ENCODE results near the gene GDPGP1. TPM values are rescaled to one million over a fixed set of nuclear protein-coding genes. Genes with fewer than 3 reads are reported as not detected.
A peak's percentile ranks its signal among the peaks of the same experiment; 100 is the strongest.

Gene GDPGP1
- total and polyA plus RNA-seq, 9 of the 15 experiments (the other 6 are each of a cell fraction or from before 2014, with no cell fraction given) = 0.78 to 6.1 (median 2.8) TPM

DNA sequence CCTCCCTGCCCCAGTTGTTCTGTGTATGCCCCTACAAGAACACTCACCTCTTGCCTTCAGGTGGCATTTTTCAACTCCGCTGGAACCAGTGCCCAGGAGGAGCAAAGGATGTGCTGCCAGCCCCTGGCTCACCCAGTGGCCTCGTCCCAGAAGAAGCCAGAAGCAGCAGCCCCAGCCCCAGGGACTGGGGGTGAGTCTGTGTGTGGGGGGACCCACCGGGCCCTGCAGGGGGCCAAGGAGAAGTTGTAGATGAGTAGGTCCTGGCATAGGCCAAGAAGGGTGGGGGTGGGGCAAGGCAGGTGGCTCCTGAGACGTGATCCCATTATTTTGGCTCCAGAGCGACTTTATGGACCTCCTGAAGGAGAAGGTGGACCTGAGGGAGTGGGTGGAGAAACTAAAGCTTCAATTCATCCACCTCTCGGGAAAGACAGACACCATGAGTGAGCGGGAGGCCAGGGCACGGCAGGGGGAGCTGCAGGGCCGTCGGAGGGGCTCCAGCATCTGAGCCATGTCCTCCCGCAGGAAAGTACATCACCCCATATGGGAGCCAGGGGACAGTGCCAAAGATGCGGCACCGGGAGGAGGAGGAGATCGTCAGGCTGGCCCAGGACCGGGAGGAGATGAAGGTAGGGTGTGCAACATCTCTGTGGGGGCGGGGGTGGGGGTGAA is 60.7 kb downstream of the GDPGP1 start:
- H3K9me1 ChIP-seq (ENCODE audit: control insufficient read depth, insufficient read depth, low read length) = no peaks in the 10 kb centered on the region
- H3K4me2 ChIP-seq (ENCODE audit: insufficient read depth, low read length) = no peak overlapping the region
- H3K27ac ChIP-seq (ENCODE audit: extremely low read depth, low read depth, low read length) = no peak overlapping the region
- H4K20me1 ChIP-seq (replicated peaks; ENCODE audit: control insufficient read depth, insufficient read depth, low read length) = no peaks in the 10 kb centered on the region
- ChIA-PET CTCF (ENCODE audit: low intra/inter-chr PET ratio) (interaction anchor here (0.9 to 3.8 kb wide), 3 partner anchors 187 to 930 kb away, joined by 3 to 46 read pairs (median 4); no protein-coding TSS in a partner anchor), POLR2A (interaction anchor here (0.6 kb wide), 1 partner anchor 455 kb away, joined by 4 read pairs; no protein-coding TSS in a partner anchor)
- peak overlapping the region; percentile 55; the same call in 1 of the 2 replicates for H2AFZ ChIP-seq (ENCODE audit: low read depth, low read length)
- 15% methylated on average over 15 of the region's 16 CpGs for WGBS (ENCODE audit: insufficient coverage, low coverage, missing lambda C conversion rate)
- no peaks in the 10 kb centered on the region for H3K36me3 ChIP-seq (ENCODE audit: control insufficient read depth, insufficient read depth, low read length)
- ATAC-seq (peak; percentile 87), DNase-seq (ENCODE audit: extremely low read depth in 1 of 4, low spot score in 3 of 4) (peak in 1 of 4 experiments; percentile 52), FAIRE-seq (no peak)
- H3K4me1 ChIP-seq (replicated peaks in 1 of 2; ENCODE audit: control insufficient read depth in 2 of 2, insufficient read depth in 2 of 2, low read length in 2 of 2) = peaks cover 0 to 27% of the 10 kb centered on the region in 2 experiments; a peak in 4 of 5 replicates
- no peaks in the 10 kb centered on the region for H3K9me3 ChIP-seq (replicated peaks; ENCODE audit: control insufficient read depth, insufficient read depth, low read depth, low read length)
- no peak overlapping the region for H3K4me3 ChIP-seq
- in situ Hi-C loops (cut with MboI) = no loop called here
- no peaks in the 10 kb centered on the region for H3K79me2 ChIP-seq (ENCODE audit: control insufficient read depth, insufficient read depth, low read length)
- intact Hi-C loops (cut with micrococcal nuclease) = loop anchor here (1.0 to 10.0 kb wide), 4 partner anchors 26 to 978 kb away; partner anchors contain the start of genes HDDC3 and UNC45A
- H3K27me3 ChIP-seq (ENCODE audit: control insufficient read depth in 2 of 2, insufficient read depth in 2 of 2, low read length in 2 of 2) = no peaks in the 10 kb centered on the region; a peak in 1 of 5 replicates
- no TSS peak for BruUV-seq (replicated peaks)
- 0 out of 4 replicates have a peak overlapping the region, but pooled peaks of 1 of the 2 experiments have one; percentile 29 for H3K9ac ChIP-seq (ENCODE audit: insufficient read depth in 1 of 2, low read depth in 2 of 2, low read length in 2 of 2)
- no peak for TF ChIP-seq ZNF3 (CRISPR knock-in tag; IDR thresholded peaks at IDR 0.05)
- TF ChIP-seq POLR2A (conservative IDR thresholded peaks at IDR 0.05) = no peak
- no peak for TF ChIP-seq ZNF561 (CRISPR knock-in tag; conservative IDR thresholded peaks at IDR 0.05)
- no peak for TF ChIP-seq MCM7 (IDR thresholded peaks at IDR 0.05)
- TF ChIP-seq CREB1 (IDR thresholded peaks at IDR 0.05) = no peak
- 0 out of 2 replicates have a peak, but pooled peaks have one; percentile 18 for TF ChIP-seq CREB1 (CRISPR knock-in tag; IDR thresholded peaks at IDR 0.05)
- TF ChIP-seq RB1 (IDR thresholded peaks at IDR 0.05; ENCODE audit: low read depth) = peak; percentile 24; the same call in 1 of the 2 replicates
- TF ChIP-seq NBN (IDR thresholded peaks at IDR 0.05; ENCODE audit: low read depth) = no peak
- TF ChIP-seq, protein P1, sequence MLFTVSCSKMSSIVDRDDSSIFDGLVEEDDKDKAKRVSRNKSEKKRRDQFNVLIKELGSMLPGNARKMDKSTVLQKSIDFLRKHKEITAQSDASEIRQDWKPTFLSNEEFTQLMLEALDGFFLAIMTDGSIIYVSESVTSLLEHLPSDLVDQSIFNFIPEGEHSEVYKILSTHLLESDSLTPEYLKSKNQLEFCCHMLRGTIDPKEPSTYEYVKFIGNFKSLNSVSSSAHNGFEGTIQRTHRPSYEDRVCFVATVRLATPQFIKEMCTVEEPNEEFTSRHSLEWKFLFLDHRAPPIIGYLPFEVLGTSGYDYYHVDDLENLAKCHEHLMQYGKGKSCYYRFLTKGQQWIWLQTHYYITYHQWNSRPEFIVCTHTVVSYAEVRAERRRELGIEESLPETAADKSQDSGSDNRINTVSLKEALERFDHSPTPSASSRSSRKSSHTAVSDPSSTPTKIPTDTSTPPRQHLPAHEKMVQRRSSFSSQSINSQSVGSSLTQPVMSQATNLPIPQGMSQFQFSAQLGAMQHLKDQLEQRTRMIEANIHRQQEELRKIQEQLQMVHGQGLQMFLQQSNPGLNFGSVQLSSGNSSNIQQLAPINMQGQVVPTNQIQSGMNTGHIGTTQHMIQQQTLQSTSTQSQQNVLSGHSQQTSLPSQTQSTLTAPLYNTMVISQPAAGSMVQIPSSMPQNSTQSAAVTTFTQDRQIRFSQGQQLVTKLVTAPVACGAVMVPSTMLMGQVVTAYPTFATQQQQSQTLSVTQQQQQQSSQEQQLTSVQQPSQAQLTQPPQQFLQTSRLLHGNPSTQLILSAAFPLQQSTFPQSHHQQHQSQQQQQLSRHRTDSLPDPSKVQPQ (CRISPR knock-in tag; IDR thresholded peaks at IDR 0.05; ENCODE audit: borderline replicate concordance) = no peak
- TF ChIP-seq RNF2 (IDR thresholded peaks at IDR 0.05) = no peak
- TF ChIP-seq SRF (CRISPR knock-in tag; IDR thresholded peaks at IDR 0.05) = no peak
- TF ChIP-seq, protein P2, sequence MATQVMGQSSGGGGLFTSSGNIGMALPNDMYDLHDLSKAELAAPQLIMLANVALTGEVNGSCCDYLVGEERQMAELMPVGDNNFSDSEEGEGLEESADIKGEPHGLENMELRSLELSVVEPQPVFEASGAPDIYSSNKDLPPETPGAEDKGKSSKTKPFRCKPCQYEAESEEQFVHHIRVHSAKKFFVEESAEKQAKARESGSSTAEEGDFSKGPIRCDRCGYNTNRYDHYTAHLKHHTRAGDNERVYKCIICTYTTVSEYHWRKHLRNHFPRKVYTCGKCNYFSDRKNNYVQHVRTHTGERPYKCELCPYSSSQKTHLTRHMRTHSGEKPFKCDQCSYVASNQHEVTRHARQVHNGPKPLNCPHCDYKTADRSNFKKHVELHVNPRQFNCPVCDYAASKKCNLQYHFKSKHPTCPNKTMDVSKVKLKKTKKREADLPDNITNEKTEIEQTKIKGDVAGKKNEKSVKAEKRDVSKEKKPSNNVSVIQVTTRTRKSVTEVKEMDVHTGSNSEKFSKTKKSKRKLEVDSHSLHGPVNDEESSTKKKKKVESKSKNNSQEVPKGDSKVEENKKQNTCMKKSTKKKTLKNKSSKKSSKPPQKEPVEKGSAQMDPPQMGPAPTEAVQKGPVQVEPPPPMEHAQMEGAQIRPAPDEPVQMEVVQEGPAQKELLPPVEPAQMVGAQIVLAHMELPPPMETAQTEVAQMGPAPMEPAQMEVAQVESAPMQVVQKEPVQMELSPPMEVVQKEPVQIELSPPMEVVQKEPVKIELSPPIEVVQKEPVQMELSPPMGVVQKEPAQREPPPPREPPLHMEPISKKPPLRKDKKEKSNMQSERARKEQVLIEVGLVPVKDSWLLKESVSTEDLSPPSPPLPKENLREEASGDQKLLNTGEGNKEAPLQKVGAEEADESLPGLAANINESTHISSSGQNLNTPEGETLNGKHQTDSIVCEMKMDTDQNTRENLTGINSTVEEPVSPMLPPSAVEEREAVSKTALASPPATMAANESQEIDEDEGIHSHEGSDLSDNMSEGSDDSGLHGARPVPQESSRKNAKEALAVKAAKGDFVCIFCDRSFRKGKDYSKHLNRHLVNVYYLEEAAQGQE (IDR thresholded peaks at IDR 0.05; ENCODE audit: borderline replicate concordance) = peak; percentile 43; the same call in 1 of the 2 replicates
- TF ChIP-seq, protein P2 (CRISPR knock-in tag; IDR thresholded peaks at IDR 0.05; ENCODE audit: low read depth) = no peak

Data from K562 (cell line).